ENCODE data around the gene TWNK. TPM values are rescaled to one million over a fixed set of nuclear protein-coding genes. Genes with fewer than 3 reads are reported as not detected.
A peak's percentile ranks its signal among the peaks of the same experiment; 100 is the strongest.

TWNK gene
- total and polyA plus RNA-seq, 10 of the 15 experiments (the other 5 are each of a cell fraction or from before 2014, with no cell fraction given) = 13.6 to 32.8 (median 18.0) TPM

DNA sequence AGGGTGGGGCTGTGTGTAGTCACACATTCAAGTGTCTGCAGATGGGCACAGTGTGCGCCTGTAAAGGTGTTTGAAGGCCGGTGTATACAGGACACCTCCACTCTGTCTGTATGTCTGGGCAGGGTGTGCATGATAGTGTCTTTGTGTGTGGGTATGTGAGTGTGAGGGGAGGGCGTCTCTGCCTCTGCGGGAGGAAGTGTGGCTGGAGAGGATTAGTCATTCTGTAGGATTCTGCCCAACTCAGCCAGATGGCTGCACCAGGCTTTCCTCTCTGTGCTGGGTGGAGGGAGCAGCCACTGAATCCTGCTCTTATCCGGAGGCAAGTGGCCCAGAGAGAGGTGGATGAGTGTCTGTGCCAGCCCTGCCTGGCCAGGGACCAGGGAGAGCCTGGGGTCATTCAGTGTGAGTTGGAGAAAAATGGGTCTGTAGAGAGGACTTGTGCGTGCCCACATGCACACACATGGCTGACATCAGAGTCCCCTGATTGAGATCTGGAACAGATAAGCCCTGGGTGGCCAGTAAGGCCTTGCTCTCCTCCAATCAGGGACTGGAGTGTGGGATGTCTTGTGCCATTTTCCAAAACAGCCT lies 45.4 kb downstream of the TWNK start:
- Histone ChIP-seq H3K4me3 (peak overlapping the region; percentile 64; the same call in 1 of the 2 replicates), H2AFZ (ENCODE audit: control insufficient read depth, low read depth, low read length) (peak overlapping the region; percentile 91), H3K4me2 (ENCODE audit: control insufficient read depth, insufficient read depth) (peak overlapping the region; percentile 95), H3K9me3 (replicated peaks; ENCODE audit: control insufficient read depth, insufficient read depth, low read length) (no peaks in the 10 kb centered on the region), H3K27ac (ENCODE audit: control insufficient read depth, insufficient read depth) (no peak overlapping the region), H4K20me1 (ENCODE audit: control insufficient read depth, insufficient read depth) (no peaks in the 10 kb centered on the region), H3K4me1 (ENCODE audit: control insufficient read depth, insufficient read depth, low read length) (peaks cover 21% of the 10 kb centered on the region), H3K27me3 (replicated peaks in 1 of 2; ENCODE audit: control insufficient read depth in 2 of 2, insufficient read depth in 2 of 2, low read length in 1 of 2) (peaks cover 4 to 9% of the 10 kb centered on the region in 2 experiments), H3K79me2 (ENCODE audit: control insufficient read depth, insufficient read depth, low read length) (no peaks in the 10 kb centered on the region), H3K36me3 (ENCODE audit: control insufficient read depth in 2 of 2, insufficient read depth in 2 of 2, low read length in 1 of 2) (no peaks in the 10 kb centered on the region), H3K9ac (ENCODE audit: control insufficient read depth, insufficient read depth, low read length) (peak overlapping the region; percentile 16; the same call in 1 of the 2 replicates)
- WGBS (ENCODE audit: insufficient coverage, insufficient replicate concordance, low lambda C conversion rate, missing lambda C conversion rate) = 41% methylated on average over 6 of the region's 6 CpGs
- ChIA-PET POLR2A (no interaction called here), CTCF (interaction anchor here (1.0 to 6.5 kb wide), 8 partner anchors 10 to 110 kb away, joined by 4 to 86 read pairs (median 12); partner anchors contain the start of gene KAZALD1), SMC1A (ENCODE audit: uncharacterized antibody, unreplicated experiment) (interaction anchor here (0.6 to 4.3 kb wide), 2 partner anchors 9 to 109 kb away, joined by 3 to 24 read pairs; no protein-coding TSS in a partner anchor), RAD21 (ENCODE audit: unreplicated experiment) (interaction anchor here (0.9 to 2.3 kb wide), 2 partner anchors 14 to 34 kb away, joined by 3 to 13 read pairs; no protein-coding TSS in a partner anchor)
- ATAC-seq = peak; percentile 21
- in situ Hi-C loops (cut with MboI) (no loop called here), intact Hi-C loops (cut with micrococcal nuclease; ENCODE audit: unreplicated experiment) (loop anchor here (5.0 kb wide), 1 partner anchor 35 kb away; no protein-coding TSS in a partner anchor)
- peak; percentile 31 for FAIRE-seq
- no peak for TF ChIP-seq YBX1 (IDR thresholded peaks at IDR 0.05)
- 0 out of 2 replicates have a peak, but pooled peaks have one; percentile 23 for TF ChIP-seq HDGF (IDR thresholded peaks at IDR 0.05)
- BruUV-seq (replicated peaks) = no TSS peak
- DNase-seq (ENCODE audit: low read depth, low spot score) = no peak

GRCh38 chr10:101033276-101033675 lies 45.9 kb downstream of the TWNK start:
- Histone ChIP-seq H3K27me3 (replicated peaks in 1 of 2; ENCODE audit: control insufficient read depth in 2 of 2, insufficient read depth in 2 of 2, low read length in 1 of 2) (peaks cover 4 to 9% of the 10 kb centered on the region in 2 experiments), H3K27ac (ENCODE audit: control insufficient read depth, insufficient read depth) (no peak overlapping the region), H4K20me1 (ENCODE audit: control insufficient read depth, insufficient read depth) (no peaks in the 10 kb centered on the region), H3K4me1 (ENCODE audit: control insufficient read depth, insufficient read depth, low read length) (peaks cover 21% of the 10 kb centered on the region), H3K4me3 (no peak overlapping the region), H3K9ac (ENCODE audit: control insufficient read depth, insufficient read depth, low read length) (no peak overlapping the region), H3K4me2 (ENCODE audit: control insufficient read depth, insufficient read depth) (no peak overlapping the region), H2AFZ (ENCODE audit: control insufficient read depth, low read depth, low read length) (no peak overlapping the region), H3K79me2 (ENCODE audit: control insufficient read depth, insufficient read depth, low read length) (no peaks in the 10 kb centered on the region), H3K9me3 (replicated peaks; ENCODE audit: control insufficient read depth, insufficient read depth, low read length) (no peaks in the 10 kb centered on the region), H3K36me3 (ENCODE audit: control insufficient read depth in 2 of 2, insufficient read depth in 2 of 2, low read length in 1 of 2) (no peaks in the 10 kb centered on the region)
- no TSS peak for BruUV-seq (replicated peaks)
- no peak for ATAC-seq
- POLR2A ChIA-PET = no interaction called here
- CTCF ChIA-PET = interaction anchor here (2.1 kb wide), 1 partner anchor 10 kb away, joined by 5 read pairs; no protein-coding TSS in a partner anchor
- no peak for FAIRE-seq
- WGBS (ENCODE audit: insufficient coverage, insufficient replicate concordance, low lambda C conversion rate, missing lambda C conversion rate) = 64% methylated on average over 3 of the region's 3 CpGs
- no peak for DNase-seq (ENCODE audit: low read depth, low spot score)
- in situ Hi-C loops (cut with MboI) = no loop called here
- RAD21 ChIA-PET (ENCODE audit: unreplicated experiment) = no interaction called here
- SMC1A ChIA-PET (ENCODE audit: uncharacterized antibody, unreplicated experiment) = interaction anchor here (2.2 kb wide), 1 partner anchor 10 kb away, joined by 5 read pairs; no protein-coding TSS in a partner anchor
- intact Hi-C loops (cut with micrococcal nuclease; ENCODE audit: unreplicated experiment) = loop anchor here (5.0 kb wide), 1 partner anchor 34 kb away; no protein-coding TSS in a partner anchor
- no peak for TF ChIP-seq BHLHE40 (IDR thresholded peaks at IDR 0.05; ENCODE audit: borderline replicate concordance in 1 of 2, low read depth in 2 of 2, low read length in 1 of 2)
- TF ChIP-seq YY1 (IDR thresholded peaks at IDR 0.05; ENCODE audit: low read depth, low read length) = no peak
- TF ChIP-seq TBL1XR1 (IDR thresholded peaks at IDR 0.05; ENCODE audit: low read depth, low read length) = no peak
- no peak for TF ChIP-seq MLLT1 (IDR thresholded peaks at IDR 0.05)
- no peak for TF ChIP-seq BCL3 (IDR thresholded peaks at IDR 0.05; ENCODE audit: borderline replicate concordance, insufficient read depth, low read depth, low read length, poor library complexity, severe bottlenecking)
- no peak for TF ChIP-seq TCF3 (IDR thresholded peaks at IDR 0.05; ENCODE audit: borderline replicate concordance, insufficient read depth, low read depth, low read length)
- no peak for TF ChIP-seq SMARCA5 (IDR thresholded peaks at IDR 0.05)
- TF ChIP-seq MYC (IDR thresholded peaks at IDR 0.05; ENCODE audit: insufficient read depth, insufficient read length, insufficient replicate concordance, low read length, severe bottlenecking) = no peak
